ENCODE results near the gene MECP2. TPM values are rescaled to one million over a fixed set of nuclear protein-coding genes. Genes with fewer than 3 reads are reported as not detected.

The MECP2 gene
- total RNA-seq, 1 experiment from 2014 or later, result 47.3 TPM

DNA sequence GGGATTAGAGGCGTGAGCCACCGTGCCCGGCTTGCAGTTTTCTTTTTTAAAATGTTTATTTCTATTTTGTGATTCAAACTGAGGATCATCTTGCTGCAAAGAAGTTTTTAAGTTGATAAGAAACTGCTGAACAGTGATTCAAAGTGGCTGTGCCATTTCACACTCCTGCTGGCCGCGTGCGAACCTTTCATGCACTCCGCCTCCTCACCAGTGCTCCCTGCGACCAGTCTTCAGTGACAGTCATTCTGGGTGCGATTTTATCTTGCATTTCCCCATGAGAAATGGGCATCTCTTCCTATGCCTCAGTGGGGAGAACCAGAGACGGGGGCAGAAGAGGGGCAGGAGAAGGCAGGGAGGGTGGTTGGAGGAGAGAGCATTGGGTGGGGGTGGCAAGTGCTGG lies 103.5 kb downstream of the MECP2 start:
- Histone ChIP-seq H3K9ac (ENCODE audit: low read length) (no peak overlapping the region), H3K36me3 (ENCODE audit: low read depth, low read length) (no peaks in the 10 kb centered on the region), H3K27me3 (ENCODE audit: low read length) (no peaks in the 10 kb centered on the region), H4K20me1 (ENCODE audit: low read length) (no peaks in the 10 kb centered on the region), H3K9me3 (ENCODE audit: low read length) (no peaks in the 10 kb centered on the region), H3K79me2 (ENCODE audit: low read length) (no peaks in the 10 kb centered on the region), H3K27ac (ENCODE audit: low read length) (no peak overlapping the region), H3K4me2 (ENCODE audit: low read length) (no peak overlapping the region), H2AFZ (ENCODE audit: low read length) (no peak overlapping the region), H3F3A (ENCODE audit: low read length, unreplicated experiment) (no peaks in the 10 kb centered on the region), H3K9me2 (replicated peaks; ENCODE audit: low read length) (no peaks in the 10 kb centered on the region), H3K4me1 (ENCODE audit: insufficient read depth, low read length) (no peaks in the 10 kb centered on the region), H3K4me3 (ENCODE audit: low read length) (no peak overlapping the region)
- ATAC-seq, result no peak
- no TSS peak for BruUV-seq (replicated peaks)
- ChIA-PET CTCF (no interaction called here), POLR2A (ENCODE audit: unreplicated experiment) (no interaction called here)
- DNase-seq, result no peak
- no peak for TF ChIP-seq EZH2phosphoT487 (IDR thresholded peaks at IDR 0.05; ENCODE audit: borderline replicate concordance, low read length)
- TF ChIP-seq EZH2 (IDR thresholded peaks at IDR 0.05; ENCODE audit: low read length, unreplicated experiment), result no peak
- TF ChIP-seq, protein P1, sequence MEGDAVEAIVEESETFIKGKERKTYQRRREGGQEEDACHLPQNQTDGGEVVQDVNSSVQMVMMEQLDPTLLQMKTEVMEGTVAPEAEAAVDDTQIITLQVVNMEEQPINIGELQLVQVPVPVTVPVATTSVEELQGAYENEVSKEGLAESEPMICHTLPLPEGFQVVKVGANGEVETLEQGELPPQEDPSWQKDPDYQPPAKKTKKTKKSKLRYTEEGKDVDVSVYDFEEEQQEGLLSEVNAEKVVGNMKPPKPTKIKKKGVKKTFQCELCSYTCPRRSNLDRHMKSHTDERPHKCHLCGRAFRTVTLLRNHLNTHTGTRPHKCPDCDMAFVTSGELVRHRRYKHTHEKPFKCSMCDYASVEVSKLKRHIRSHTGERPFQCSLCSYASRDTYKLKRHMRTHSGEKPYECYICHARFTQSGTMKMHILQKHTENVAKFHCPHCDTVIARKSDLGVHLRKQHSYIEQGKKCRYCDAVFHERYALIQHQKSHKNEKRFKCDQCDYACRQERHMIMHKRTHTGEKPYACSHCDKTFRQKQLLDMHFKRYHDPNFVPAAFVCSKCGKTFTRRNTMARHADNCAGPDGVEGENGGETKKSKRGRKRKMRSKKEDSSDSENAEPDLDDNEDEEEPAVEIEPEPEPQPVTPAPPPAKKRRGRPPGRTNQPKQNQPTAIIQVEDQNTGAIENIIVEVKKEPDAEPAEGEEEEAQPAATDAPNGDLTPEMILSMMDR (conservative IDR thresholded peaks at IDR 0.05; ENCODE audit: low read depth, low read length), result no peak
- intact Hi-C loops (cut with micrococcal nuclease), result no loop called here

DNA sequence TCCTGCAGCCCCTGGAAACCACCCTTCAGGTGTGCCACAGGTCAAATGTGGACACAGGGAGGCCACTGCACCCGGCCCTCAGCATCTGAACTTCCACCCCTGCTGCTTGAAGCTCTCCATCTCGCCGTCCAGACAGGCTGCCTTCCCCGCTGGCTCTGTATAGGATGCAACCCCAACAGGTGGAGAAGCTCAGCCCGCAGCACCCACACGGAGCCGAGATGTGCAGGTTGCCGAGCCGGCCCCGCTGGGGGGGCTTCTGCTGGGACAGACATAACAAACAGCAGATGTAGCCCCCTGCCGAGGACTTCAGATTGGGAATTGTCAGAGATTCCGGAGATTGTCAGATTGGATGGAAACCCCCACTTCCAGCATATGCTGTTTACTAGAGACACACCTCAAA lies 104.4 kb downstream of the MECP2 start:
- H3K27me3 ChIP-seq (ENCODE audit: low read length), result no peaks in the 10 kb centered on the region
- no peak overlapping the region for H3K4me3 ChIP-seq (ENCODE audit: low read length)
- no peak overlapping the region for H3K4me2 ChIP-seq (ENCODE audit: low read length)
- H3K4me1 ChIP-seq (ENCODE audit: insufficient read depth, low read length), result no peaks in the 10 kb centered on the region
- no peaks in the 10 kb centered on the region for H3K9me2 ChIP-seq (replicated peaks; ENCODE audit: low read length)
- no peak overlapping the region for H2AFZ ChIP-seq (ENCODE audit: low read length)
- BruUV-seq (replicated peaks), result no TSS peak
- TF ChIP-seq EZH2 (IDR thresholded peaks at IDR 0.05; ENCODE audit: low read length, unreplicated experiment) (no peak), EZH2phosphoT487 (IDR thresholded peaks at IDR 0.05; ENCODE audit: borderline replicate concordance, low read length) (no peak)
- TF ChIP-seq, protein P1 (conservative IDR thresholded peaks at IDR 0.05; ENCODE audit: low read depth, low read length), result no peak
- H3K79me2 ChIP-seq (ENCODE audit: low read length), result no peaks in the 10 kb centered on the region
- no peak overlapping the region for H3K9ac ChIP-seq (ENCODE audit: low read length)
- ChIA-PET POLR2A (ENCODE audit: unreplicated experiment) (no interaction called here), CTCF (no interaction called here)
- intact Hi-C loops (cut with micrococcal nuclease), result no loop called here
- DNase-seq, result no peak
- H3F3A ChIP-seq (ENCODE audit: low read length, unreplicated experiment), result no peaks in the 10 kb centered on the region
- no peaks in the 10 kb centered on the region for H3K36me3 ChIP-seq (ENCODE audit: low read depth, low read length)
- no peak for ATAC-seq
- no peaks in the 10 kb centered on the region for H4K20me1 ChIP-seq (ENCODE audit: low read length)
- no peaks in the 10 kb centered on the region for H3K9me3 ChIP-seq (ENCODE audit: low read length)
- no peak overlapping the region for H3K27ac ChIP-seq (ENCODE audit: low read length)

- Histone ChIP-seq H4K20me1 (ENCODE audit: low read length) (no peaks in the 10 kb centered on the region), H3K27me3 (ENCODE audit: low read length) (no peaks in the 10 kb centered on the region), H3K9ac (ENCODE audit: low read length) (no peak overlapping the region), H3K36me3 (ENCODE audit: low read depth, low read length) (no peaks in the 10 kb centered on the region), H2AFZ (ENCODE audit: low read length) (no peak overlapping the region), H3K79me2 (ENCODE audit: low read length) (no peaks in the 10 kb centered on the region), H3K9me2 (replicated peaks; ENCODE audit: low read length) (no peaks in the 10 kb centered on the region), H3K27ac (ENCODE audit: low read length) (no peak overlapping the region), H3K4me2 (ENCODE audit: low read length) (no peak overlapping the region), H3K9me3 (ENCODE audit: low read length) (no peaks in the 10 kb centered on the region), H3F3A (ENCODE audit: low read length, unreplicated experiment) (no peaks in the 10 kb centered on the region), H3K4me1 (ENCODE audit: insufficient read depth, low read length) (no peaks in the 10 kb centered on the region), H3K4me3 (ENCODE audit: low read length) (no peak overlapping the region)
- ChIA-PET CTCF (no interaction called here), POLR2A (ENCODE audit: unreplicated experiment) (no interaction called here)
- DNase-seq (no peak), ATAC-seq (no peak)
- intact Hi-C loops (cut with micrococcal nuclease), result no loop called here
- no TSS peak for BruUV-seq (replicated peaks)
- TF ChIP-seq EZH2phosphoT487 (IDR thresholded peaks at IDR 0.05; ENCODE audit: borderline replicate concordance, low read length), result no peak
- TF ChIP-seq, protein P1 (conservative IDR thresholded peaks at IDR 0.05; ENCODE audit: low read depth, low read length), result no peak
- TF ChIP-seq EZH2 (IDR thresholded peaks at IDR 0.05; ENCODE audit: low read length, unreplicated experiment), result no peak
Measured at GRCh38 chrX:153992180-153992579, 105.3 kb downstream of the MECP2 start.

All from PC-3 (cell line).